ENCODE data around the gene CDH8.

CDH8 gene

GRCh38 chr16:61617219-61617783 is 418.9 kb downstream of the CDH8 start:
- H3K9ac ChIP-seq (ENCODE audit: low read length) = no peak overlapping the region
- no peaks in the 10 kb centered on the region for H3K79me2 ChIP-seq (ENCODE audit: insufficient read depth, low read length)
- TF ChIP-seq CTCF (IDR thresholded peaks at IDR 0.05; ENCODE audit: insufficient read depth, low read length, poor library complexity, severe bottlenecking) (no peak), EZH2phosphoT487 (conservative IDR thresholded peaks at IDR 0.05; ENCODE audit: low read length) (no peak)
- H3K27ac ChIP-seq (ENCODE audit: low read depth, low read length) = no peak overlapping the region
- H3K4me2 ChIP-seq (ENCODE audit: low read depth, low read length, poor library complexity, severe bottlenecking) = no peak overlapping the region
- H3K9me3 ChIP-seq (ENCODE audit: insufficient read depth, low read length) = no peaks in the 10 kb centered on the region
- H3K9me2 ChIP-seq (replicated peaks; ENCODE audit: insufficient read depth, low read length) = no peaks in the 10 kb centered on the region
- H3F3A ChIP-seq (ENCODE audit: insufficient read depth) = no peaks in the 10 kb centered on the region
- no peak overlapping the region for H3K4me3 ChIP-seq (ENCODE audit: insufficient read depth, low read length, poor library complexity, severe bottlenecking)
- no peaks in the 10 kb centered on the region for H3K36me3 ChIP-seq (ENCODE audit: low read length)
- H2AFZ ChIP-seq (ENCODE audit: low read depth, low read length, severe bottlenecking) = no peak overlapping the region
- H3K27me3 ChIP-seq (ENCODE audit: low read length) = no peaks in the 10 kb centered on the region
- no peaks in the 10 kb centered on the region for H4K20me1 ChIP-seq (ENCODE audit: low read depth, low read length)

DNA sequence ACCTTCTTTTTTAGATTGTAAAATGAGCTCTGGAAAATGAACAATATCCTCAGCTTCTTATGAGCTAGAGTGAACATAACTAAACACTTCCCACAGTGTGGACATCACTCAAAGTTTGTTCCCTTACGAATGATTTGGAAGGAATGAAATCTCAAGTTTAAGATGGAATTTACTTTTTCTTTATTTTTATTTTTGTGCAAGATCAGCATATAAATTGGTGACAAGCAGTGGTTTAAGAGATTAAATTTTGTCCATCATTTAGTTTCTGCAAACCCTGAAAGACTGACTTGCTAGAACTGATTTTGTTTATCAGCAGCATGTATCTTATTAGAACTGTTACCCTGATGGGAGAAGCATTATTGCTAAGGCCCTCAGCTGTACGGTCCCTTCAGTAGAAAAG is 420.1 kb downstream of the CDH8 start:
- Histone ChIP-seq H3K27me3 (ENCODE audit: low read length) (no peaks in the 10 kb centered on the region), H3K36me3 (ENCODE audit: low read length) (no peaks in the 10 kb centered on the region), H3K9me3 (ENCODE audit: insufficient read depth, low read length) (no peaks in the 10 kb centered on the region), H4K20me1 (ENCODE audit: low read depth, low read length) (no peaks in the 10 kb centered on the region), H3K9me2 (replicated peaks; ENCODE audit: insufficient read depth, low read length) (no peaks in the 10 kb centered on the region), H3K9ac (ENCODE audit: low read length) (no peak overlapping the region), H3K27ac (ENCODE audit: low read depth, low read length) (no peak overlapping the region), H3K4me3 (ENCODE audit: insufficient read depth, low read length, poor library complexity, severe bottlenecking) (no peak overlapping the region), H3F3A (ENCODE audit: insufficient read depth) (no peaks in the 10 kb centered on the region), H3K79me2 (ENCODE audit: insufficient read depth, low read length) (no peaks in the 10 kb centered on the region), H2AFZ (ENCODE audit: low read depth, low read length, severe bottlenecking) (no peak overlapping the region), H3K4me2 (ENCODE audit: low read depth, low read length, poor library complexity, severe bottlenecking) (no peak overlapping the region)
- TF ChIP-seq CTCF (IDR thresholded peaks at IDR 0.05; ENCODE audit: insufficient read depth, low read length, poor library complexity, severe bottlenecking) (no peak), EZH2phosphoT487 (conservative IDR thresholded peaks at IDR 0.05; ENCODE audit: low read length) (no peak)

GRCh38 chr16:61611847-61612491 is 424.3 kb downstream of the CDH8 start:
- H3F3A ChIP-seq (ENCODE audit: insufficient read depth) = no peaks in the 10 kb centered on the region
- TF ChIP-seq EZH2phosphoT487 (conservative IDR thresholded peaks at IDR 0.05; ENCODE audit: low read length) = no peak
- TF ChIP-seq CTCF (IDR thresholded peaks at IDR 0.05; ENCODE audit: insufficient read depth, low read length, poor library complexity, severe bottlenecking) = no peak
- H3K79me2 ChIP-seq (ENCODE audit: insufficient read depth, low read length) = no peaks in the 10 kb centered on the region
- H3K9ac ChIP-seq (ENCODE audit: low read length) = no peak overlapping the region
- H4K20me1 ChIP-seq (ENCODE audit: low read depth, low read length) = no peaks in the 10 kb centered on the region
- H3K9me3 ChIP-seq (ENCODE audit: insufficient read depth, low read length) = no peaks in the 10 kb centered on the region
- no peak overlapping the region for H3K4me2 ChIP-seq (ENCODE audit: low read depth, low read length, poor library complexity, severe bottlenecking)
- H3K27me3 ChIP-seq (ENCODE audit: low read length) = no peaks in the 10 kb centered on the region
- no peaks in the 10 kb centered on the region for H3K36me3 ChIP-seq (ENCODE audit: low read length)
- no peak overlapping the region for H3K27ac ChIP-seq (ENCODE audit: low read depth, low read length)
- no peak overlapping the region for H2AFZ ChIP-seq (ENCODE audit: low read depth, low read length, severe bottlenecking)
- H3K9me2 ChIP-seq (replicated peaks; ENCODE audit: insufficient read depth, low read length) = no peaks in the 10 kb centered on the region
- H3K4me3 ChIP-seq (ENCODE audit: insufficient read depth, low read length, poor library complexity, severe bottlenecking) = no peak overlapping the region
